ENCODE data around the gene DNM3.

The DNM3 gene

GRCh38 chr1:172416496-172417035, 575.3 kb downstream of the DNM3 start:
- H3K4me3 ChIP-seq (ENCODE audit: low read length): no peak overlapping the region
- TF ChIP-seq, protein P1, sequence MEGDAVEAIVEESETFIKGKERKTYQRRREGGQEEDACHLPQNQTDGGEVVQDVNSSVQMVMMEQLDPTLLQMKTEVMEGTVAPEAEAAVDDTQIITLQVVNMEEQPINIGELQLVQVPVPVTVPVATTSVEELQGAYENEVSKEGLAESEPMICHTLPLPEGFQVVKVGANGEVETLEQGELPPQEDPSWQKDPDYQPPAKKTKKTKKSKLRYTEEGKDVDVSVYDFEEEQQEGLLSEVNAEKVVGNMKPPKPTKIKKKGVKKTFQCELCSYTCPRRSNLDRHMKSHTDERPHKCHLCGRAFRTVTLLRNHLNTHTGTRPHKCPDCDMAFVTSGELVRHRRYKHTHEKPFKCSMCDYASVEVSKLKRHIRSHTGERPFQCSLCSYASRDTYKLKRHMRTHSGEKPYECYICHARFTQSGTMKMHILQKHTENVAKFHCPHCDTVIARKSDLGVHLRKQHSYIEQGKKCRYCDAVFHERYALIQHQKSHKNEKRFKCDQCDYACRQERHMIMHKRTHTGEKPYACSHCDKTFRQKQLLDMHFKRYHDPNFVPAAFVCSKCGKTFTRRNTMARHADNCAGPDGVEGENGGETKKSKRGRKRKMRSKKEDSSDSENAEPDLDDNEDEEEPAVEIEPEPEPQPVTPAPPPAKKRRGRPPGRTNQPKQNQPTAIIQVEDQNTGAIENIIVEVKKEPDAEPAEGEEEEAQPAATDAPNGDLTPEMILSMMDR (conservative IDR thresholded peaks at IDR 0.05; ENCODE audit: low read depth, low read length): no peak
- DNase-seq (ENCODE audit: low read depth): no peak

GRCh38 chr1:172417557-172417956, 576.3 kb downstream of the DNM3 start:
- DNase-seq (ENCODE audit: low read depth): no peak
- TF ChIP-seq, protein P1 (conservative IDR thresholded peaks at IDR 0.05; ENCODE audit: low read depth, low read length): no peak
- no peak overlapping the region for H3K4me3 ChIP-seq (ENCODE audit: low read length)

DNA sequence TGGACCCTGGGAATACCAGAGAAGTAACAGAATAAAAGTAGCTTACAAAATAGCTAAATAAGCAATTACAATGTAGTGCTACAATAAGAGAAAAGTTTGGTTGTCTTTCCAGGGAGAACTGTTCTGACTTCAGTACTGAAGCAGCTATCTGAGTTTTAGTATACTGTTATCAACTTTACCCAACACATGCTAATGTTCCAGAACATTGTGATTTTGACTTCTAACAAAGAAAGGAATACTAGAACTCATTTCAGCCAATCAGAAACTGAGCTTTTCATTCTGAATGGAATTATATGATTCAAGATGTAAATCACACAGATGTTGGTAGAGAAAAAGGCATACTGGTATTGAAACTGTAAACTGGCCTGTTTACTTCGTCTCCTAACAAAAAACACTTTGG, 579.1 kb downstream of the DNM3 start, which contains the start of gene C1orf105:
Gene C1orf105 (plus strand): TSS at position 301 of the 400 bp plus-strand sequence. CDS start 201 bp downstream, outside the sequence.
- H3K4me3 ChIP-seq (ENCODE audit: low read length): no peak within 1 kb of the TSS
- no peak for DNase-seq (ENCODE audit: low read depth)
- TF ChIP-seq, protein P1 (conservative IDR thresholded peaks at IDR 0.05; ENCODE audit: low read depth, low read length): no peak

DNA sequence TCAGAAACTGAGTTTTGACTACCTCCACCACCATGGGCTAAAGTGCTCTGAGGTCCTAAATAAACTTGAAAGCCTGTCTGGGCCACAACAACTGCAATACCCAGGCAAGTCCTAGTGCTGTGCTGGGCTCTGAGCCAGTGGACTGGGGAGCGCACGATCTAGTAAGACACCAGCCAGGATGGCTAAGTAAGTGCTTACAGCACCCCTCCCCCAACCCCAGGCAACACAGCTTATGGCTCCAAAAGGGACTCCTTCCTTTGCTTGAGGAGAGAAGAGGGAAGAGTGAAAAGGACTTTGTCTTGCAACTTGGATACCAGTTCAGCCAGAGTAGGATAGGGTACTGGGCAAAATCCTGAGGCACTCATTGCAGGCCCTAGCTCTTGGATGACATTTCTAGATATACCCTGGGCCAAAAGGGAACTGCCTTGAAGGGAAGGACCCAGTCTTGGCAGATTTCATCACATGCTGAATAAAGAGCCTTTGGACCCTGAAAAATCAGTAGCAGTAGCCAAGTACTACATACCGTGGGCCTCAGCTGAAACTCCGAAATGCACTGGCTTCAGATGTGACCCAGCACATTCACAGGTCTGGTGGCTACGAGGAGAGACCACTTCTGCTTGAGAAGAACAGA, 580.8 kb downstream of the DNM3 start:
- no peak overlapping the region for H3K4me3 ChIP-seq (ENCODE audit: low read length)
- TF ChIP-seq, protein P1 (conservative IDR thresholded peaks at IDR 0.05; ENCODE audit: low read depth, low read length): no peak
- no peak for DNase-seq (ENCODE audit: low read depth)

GRCh38 chr1:172423336-172423735, 582.0 kb downstream of the DNM3 start:
- DNase-seq (ENCODE audit: low read depth): no peak
- TF ChIP-seq, protein P1 (conservative IDR thresholded peaks at IDR 0.05; ENCODE audit: low read depth, low read length): no peak
- H3K4me3 ChIP-seq (ENCODE audit: low read length): no peak overlapping the region

DNA sequence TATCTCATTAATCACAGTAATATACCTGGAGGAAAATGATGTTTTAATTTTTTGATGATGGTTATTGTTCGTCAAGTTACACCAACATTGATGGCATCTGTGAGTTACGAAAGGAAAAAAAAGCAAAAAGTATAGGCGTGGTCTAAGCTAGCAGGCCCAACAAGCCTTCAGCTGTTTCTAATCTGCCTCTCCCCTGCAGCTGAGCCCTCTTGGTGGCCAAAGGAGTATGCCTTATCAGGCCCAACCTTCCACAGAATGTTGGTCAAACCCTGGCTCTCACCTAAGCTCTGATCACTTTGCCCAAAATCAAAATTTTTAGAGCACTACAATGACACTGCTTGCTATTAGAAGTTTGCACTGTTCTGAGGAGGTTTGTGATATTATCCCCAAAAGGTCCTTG, 584.0 kb downstream of the DNM3 start:
- TF ChIP-seq, protein P1 (conservative IDR thresholded peaks at IDR 0.05; ENCODE audit: low read depth, low read length): no peak
- DNase-seq (ENCODE audit: low read depth): no peak
- H3K4me3 ChIP-seq (ENCODE audit: low read length): no peak overlapping the region

- TF ChIP-seq, protein P1 (conservative IDR thresholded peaks at IDR 0.05; ENCODE audit: low read depth, low read length): no peak
- no peak overlapping the region for H3K4me3 ChIP-seq (ENCODE audit: low read length)
Measured at GRCh38 chr1:172427191-172427590, 585.9 kb downstream of the DNM3 start.

More at GRCh38 chr1:172427191-172427590, 585.9 kb downstream of the DNM3 start:
- no peak for DNase-seq (ENCODE audit: low read depth)
